Mesendoderm (in vitro differentiated cells): ENCODE results near the gene HDAC4.

Experiments
- DNase-seq: peaks from one replicate; pipeline ENCODE4 v3.0.0; 2013
- H2AK5ac ChIP-seq: 2 replicates; pipeline ENCODE4 v1.6.1; 2013; ENCODE audit warnings: low read length, inconsistent platforms
- H2BK120ac ChIP-seq: 2 replicates; pipeline ENCODE4 v1.6.1; 2013; ENCODE audit warnings: low read depth, mild to moderate bottlenecking, low read length, moderate library complexity, mixed read lengths
- H2BK15ac ChIP-seq: replicated peaks from 2 replicates; pipeline ENCODE4 v1.6.1; 2013; ENCODE audit warnings: low read depth, mild to moderate bottlenecking, moderate library complexity
- H2BK5ac ChIP-seq: 2 replicates; pipeline ENCODE4 v1.6.1; 2013; ENCODE audit warnings: low read length, inconsistent platforms
- H3K18ac ChIP-seq: 2 replicates; pipeline ENCODE4 v1.6.1; 2013; ENCODE audit warnings: mild to moderate bottlenecking, low read length, mixed read lengths
- H3K23ac ChIP-seq: one replicate; pipeline ENCODE4 v1.6.1; 2013; ENCODE audit warnings: low read length
- H3K27ac ChIP-seq: 2 replicates; pipeline ENCODE4 v1.5.1; 2013; ENCODE audit warnings: low read depth, mild to moderate bottlenecking, inconsistent platforms, low read length, moderate library complexity
- H3K27me3 ChIP-seq: 2 replicates; pipeline ENCODE4 v1.6.1; 2013; ENCODE audit warnings: low read length, control low read depth, mild to moderate bottlenecking, inconsistent platforms; ENCODE audit not compliant: insufficient read depth, poor library complexity
- H3K36me3 ChIP-seq: 2 replicates; pipeline ENCODE4 v1.6.1; 2013; ENCODE audit warnings: low read length, inconsistent platforms; ENCODE audit not compliant: control insufficient read depth, insufficient read depth
- H3K4ac ChIP-seq: one replicate; pipeline ENCODE4 v1.6.1; 2013; ENCODE audit warnings: low read depth, mild to moderate bottlenecking, low read length, moderate library complexity
- H3K4me1 ChIP-seq: 2 replicates; pipeline ENCODE4 v1.6.1; 2013; ENCODE audit warnings: low read depth, low read length, inconsistent platforms; ENCODE audit not compliant: control insufficient read depth
- H3K4me2 ChIP-seq: 2 replicates; pipeline ENCODE4 v1.6.1; 2013; ENCODE audit warnings: low read length
- H3K4me3 ChIP-seq: 2 replicates; pipeline ENCODE4 v1.5.1; 2013; ENCODE audit warnings: mild to moderate bottlenecking, low read length
- H3K56ac ChIP-seq: one replicate; pipeline ENCODE4 v1.6.1; 2013; ENCODE audit warnings: low read length
- H3K79me1 ChIP-seq: 2 replicates; pipeline ENCODE4 v1.6.1; 2013; ENCODE audit warnings: low read length, inconsistent platforms
- H3K79me2 ChIP-seq: 2 replicates; pipeline ENCODE4 v1.6.1; 2013; ENCODE audit warnings: mild to moderate bottlenecking, low read length; ENCODE audit not compliant: control insufficient read depth, insufficient read depth
- H3K9ac ChIP-seq: 2 replicates; pipeline ENCODE4 v1.6.1; 2013; ENCODE audit warnings: low read length, inconsistent platforms
- H4K5ac ChIP-seq: one replicate; pipeline ENCODE4 v1.6.1; 2013; ENCODE audit warnings: low read length
- H4K8ac ChIP-seq: one replicate; pipeline ENCODE4 v1.6.1; 2013; ENCODE audit warnings: low read depth, mild to moderate bottlenecking, control low read depth, low read length, moderate library complexity
- WGBS: extraction: QIAGEN DNeasy Blood & Tissue Kit; methylation state at CpG from one replicate; pipeline ENCODE4 v1.1.7; 2013; ENCODE audit warnings: low lambda C conversion rate, missing lambda C conversion rate; ENCODE audit not compliant: insufficient coverage; ENCODE audit errors: extremely low coverage; 5-methylcytosine and 5-hydroxymethylcytosine counted together

HDAC4 gene

DNA sequence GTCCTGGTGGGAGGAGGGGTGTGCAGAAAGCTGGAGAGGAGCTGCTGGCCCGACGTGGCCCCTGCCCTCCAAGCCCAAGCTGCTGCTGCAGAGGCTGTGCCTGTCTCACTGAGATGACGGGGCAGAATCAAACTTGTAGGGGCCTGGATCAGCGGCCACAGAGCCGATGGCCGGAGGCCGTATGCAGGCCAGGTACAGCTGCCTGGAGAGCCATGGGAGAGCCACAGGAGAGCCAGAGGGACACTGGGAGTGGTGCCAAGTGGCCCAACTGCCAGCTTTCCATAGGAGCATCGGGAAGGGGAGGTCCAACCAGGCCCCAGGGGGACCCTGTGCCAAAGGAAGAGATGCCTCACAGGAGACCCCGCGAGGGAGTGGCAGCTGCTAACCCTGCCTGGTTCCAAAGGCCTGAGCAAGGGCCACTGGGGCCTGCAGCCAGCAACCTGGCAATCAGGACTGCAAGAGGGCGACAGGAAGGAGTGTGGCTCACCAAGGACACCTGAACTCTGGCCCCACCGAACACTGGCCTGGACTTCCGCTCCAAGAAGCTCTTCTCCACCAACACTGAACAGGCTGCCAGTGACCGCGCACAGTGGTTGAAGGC is 70.7 kb downstream of the HDAC4 start:
- Histone ChIP-seq H3K18ac (no peak overlapping the region), H4K8ac (no peak overlapping the region), H4K5ac (no peak overlapping the region), H3K9ac (no peak overlapping the region), H2BK5ac (no peak overlapping the region), H3K27me3 (no peaks in the 10 kb centered on the region), H3K27ac (no peak overlapping the region), H3K4me3 (no peak overlapping the region), H3K79me1 (peaks cover 10% of the 10 kb centered on the region), H3K23ac (no peak overlapping the region), H3K4me1 (no peaks in the 10 kb centered on the region), H2AK5ac (no peak overlapping the region), H2BK120ac (no peak overlapping the region), H3K4me2 (no peak overlapping the region), H3K36me3 (no peaks in the 10 kb centered on the region), H3K56ac (no peak overlapping the region), H2BK15ac (no peak overlapping the region), H3K4ac (no peak overlapping the region), H3K79me2 (peaks cover 2% of the 10 kb centered on the region)
- no peak for DNase-seq
- WGBS: no CpG with 5 or more reads among the region's 15 CpGs

DNA sequence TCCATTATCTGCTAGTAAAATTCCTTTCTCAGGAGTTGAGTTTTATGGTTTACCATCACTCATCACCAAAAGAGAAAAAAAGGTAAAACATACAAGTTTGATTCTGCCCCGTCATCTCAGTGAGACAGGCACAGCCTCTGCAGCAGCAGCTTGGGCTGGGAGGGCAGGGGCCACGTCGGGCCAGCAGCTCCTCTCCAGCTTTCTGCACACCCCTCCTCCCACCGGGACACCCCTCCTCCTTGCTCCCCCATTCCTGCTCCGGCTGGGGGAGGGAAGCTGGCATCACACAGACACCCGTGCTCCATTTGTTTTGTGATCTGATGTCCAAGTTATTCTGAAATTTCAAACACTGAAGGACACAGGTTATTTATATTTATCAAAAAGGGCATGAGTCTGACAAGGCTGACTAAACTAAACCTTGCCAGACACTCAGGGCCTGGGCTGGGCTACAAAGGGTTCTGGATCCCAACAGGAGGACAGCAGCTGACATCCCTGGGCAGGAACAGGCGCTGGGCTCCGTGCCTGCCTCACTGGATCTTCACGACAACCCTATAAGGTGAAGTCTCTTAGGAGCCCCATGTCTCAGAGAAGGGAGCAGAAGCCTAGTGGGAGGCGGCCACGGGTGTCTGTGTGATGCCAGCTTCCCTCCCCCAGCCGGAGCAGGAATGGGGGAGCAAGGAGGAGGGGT is 71.4 kb downstream of the HDAC4 start:
- Histone ChIP-seq H3K79me2 (peaks cover 6% of the 10 kb centered on the region), H2BK15ac (no peak overlapping the region), H3K27ac (no peak overlapping the region), H3K23ac (no peak overlapping the region), H3K4ac (no peak overlapping the region), H3K4me3 (no peak overlapping the region), H3K36me3 (no peaks in the 10 kb centered on the region), H2BK5ac (no peak overlapping the region), H4K5ac (no peak overlapping the region), H3K4me1 (no peaks in the 10 kb centered on the region), H3K27me3 (no peaks in the 10 kb centered on the region), H2BK120ac (no peak overlapping the region), H3K4me2 (no peak overlapping the region), H3K18ac (no peak overlapping the region), H4K8ac (no peak overlapping the region), H3K56ac (no peak overlapping the region), H3K9ac (no peak overlapping the region), H2AK5ac (no peak overlapping the region), H3K79me1 (peaks cover 14% of the 10 kb centered on the region)
- no peak for DNase-seq
- no CpG with 5 or more reads among the region's 12 CpGs for WGBS

DNA sequence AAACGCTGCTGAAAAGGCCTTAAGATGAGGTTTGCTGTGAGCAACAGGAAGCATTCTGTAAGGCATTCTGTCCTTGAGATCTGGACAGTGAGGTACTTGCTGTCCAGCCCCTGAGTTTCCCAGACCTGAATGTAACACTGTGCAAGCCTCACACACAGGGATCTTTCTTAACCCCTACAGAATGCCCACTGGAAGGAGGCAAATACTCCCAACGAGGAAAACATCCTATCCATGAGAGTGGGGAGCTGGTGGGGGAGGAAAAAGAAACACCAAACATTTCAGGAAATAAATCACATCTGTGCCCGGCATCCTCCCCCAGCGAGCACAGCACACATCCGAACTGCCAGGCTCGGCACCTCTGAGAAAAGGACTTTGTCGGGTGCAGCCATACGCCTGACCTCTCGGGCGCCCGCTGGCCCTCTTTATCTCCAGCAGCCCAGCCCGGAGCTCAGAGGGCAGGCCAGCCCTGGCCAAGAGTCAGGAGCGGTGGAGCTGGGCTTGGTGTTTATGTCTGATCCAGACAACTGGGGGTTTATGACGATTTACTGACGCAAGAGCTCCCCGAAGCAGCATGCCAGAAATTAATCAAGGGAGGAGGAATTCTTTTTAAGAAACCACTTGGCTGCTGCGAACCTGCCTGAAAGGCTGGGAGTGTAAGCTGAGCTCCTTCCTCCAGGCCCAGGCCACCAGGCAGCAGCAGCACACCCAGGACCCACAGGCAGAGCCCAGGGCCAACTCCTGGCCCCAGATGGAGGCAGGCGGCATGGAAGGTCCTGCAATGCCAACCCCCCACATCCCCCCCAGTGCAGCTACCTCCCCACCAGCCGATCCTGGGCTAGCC is 72.2 kb downstream of the HDAC4 start:
- Histone ChIP-seq H3K27me3 (no peaks in the 10 kb centered on the region), H4K8ac (no peak overlapping the region), H4K5ac (no peak overlapping the region), H3K23ac (no peak overlapping the region), H3K79me1 (peaks cover 15% of the 10 kb centered on the region), H2BK5ac (no peak overlapping the region), H2BK120ac (no peak overlapping the region), H3K4me1 (no peaks in the 10 kb centered on the region), H3K18ac (no peak overlapping the region), H3K4ac (no peak overlapping the region), H3K4me2 (no peak overlapping the region), H3K56ac (no peak overlapping the region), H2BK15ac (no peak overlapping the region), H3K36me3 (no peaks in the 10 kb centered on the region), H3K27ac (no peak overlapping the region), H3K79me2 (peaks cover 7% of the 10 kb centered on the region), H3K4me3 (no peak overlapping the region), H2AK5ac (no peak overlapping the region), H3K9ac (no peak overlapping the region)
- no CpG with 5 or more reads among the region's 19 CpGs for whole genome bisulfite sequencing
- no peak for DNase-seq

DNA sequence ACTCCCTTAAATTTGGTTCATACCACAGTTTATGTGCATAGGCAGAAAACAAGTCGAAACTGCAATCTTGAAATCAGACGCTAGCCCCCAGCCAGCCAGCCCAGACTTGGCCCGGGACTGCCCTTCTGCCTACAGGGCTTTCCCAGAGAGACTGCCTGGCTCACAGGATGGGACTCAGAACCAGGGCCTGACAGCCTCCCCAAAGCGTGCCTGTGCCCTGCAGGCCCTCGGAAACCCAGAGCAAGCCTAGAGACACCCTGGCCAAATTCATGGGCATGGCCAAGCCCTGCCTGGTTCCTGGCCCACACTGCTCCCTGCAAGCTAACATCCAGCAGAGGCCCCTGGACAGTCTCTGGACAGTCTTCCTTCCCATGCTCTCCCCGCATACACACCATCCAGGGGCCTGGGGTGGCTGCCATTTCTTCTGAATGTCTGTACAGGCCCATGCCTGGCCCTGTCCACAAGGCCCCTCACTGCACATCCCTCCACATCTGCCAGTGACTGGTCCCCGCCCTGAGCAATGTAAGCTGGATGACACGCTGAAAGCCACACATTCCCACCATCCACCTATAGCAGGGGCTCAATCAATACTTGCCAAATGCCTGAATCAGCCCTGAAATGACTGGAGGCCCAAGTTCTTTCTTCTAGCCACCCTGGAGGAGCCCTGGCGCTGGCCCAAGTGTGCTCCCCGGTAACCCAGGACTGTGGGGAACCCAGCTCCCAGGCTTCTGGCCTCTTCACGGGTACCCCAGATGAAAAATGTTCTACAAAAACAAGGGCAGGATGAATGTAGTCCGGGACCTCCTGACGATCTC is 73.1 kb downstream of the HDAC4 start:
- no CpG with 5 or more reads among the region's 13 CpGs for WGBS
- Histone ChIP-seq H3K79me2 (peaks cover 7% of the 10 kb centered on the region), H3K27ac (no peak overlapping the region), H2BK120ac (no peak overlapping the region), H3K36me3 (no peaks in the 10 kb centered on the region), H2BK15ac (no peak overlapping the region), H3K9ac (no peak overlapping the region), H3K56ac (no peak overlapping the region), H3K23ac (no peak overlapping the region), H4K5ac (no peak overlapping the region), H3K4ac (no peak overlapping the region), H3K4me2 (no peak overlapping the region), H3K18ac (no peak overlapping the region), H3K4me3 (no peak overlapping the region), H4K8ac (no peak overlapping the region), H3K27me3 (no peaks in the 10 kb centered on the region), H2AK5ac (no peak overlapping the region), H3K4me1 (no peaks in the 10 kb centered on the region), H2BK5ac (no peak overlapping the region), H3K79me1 (peaks cover 16% of the 10 kb centered on the region)
- no peak for DNase-seq

DNA sequence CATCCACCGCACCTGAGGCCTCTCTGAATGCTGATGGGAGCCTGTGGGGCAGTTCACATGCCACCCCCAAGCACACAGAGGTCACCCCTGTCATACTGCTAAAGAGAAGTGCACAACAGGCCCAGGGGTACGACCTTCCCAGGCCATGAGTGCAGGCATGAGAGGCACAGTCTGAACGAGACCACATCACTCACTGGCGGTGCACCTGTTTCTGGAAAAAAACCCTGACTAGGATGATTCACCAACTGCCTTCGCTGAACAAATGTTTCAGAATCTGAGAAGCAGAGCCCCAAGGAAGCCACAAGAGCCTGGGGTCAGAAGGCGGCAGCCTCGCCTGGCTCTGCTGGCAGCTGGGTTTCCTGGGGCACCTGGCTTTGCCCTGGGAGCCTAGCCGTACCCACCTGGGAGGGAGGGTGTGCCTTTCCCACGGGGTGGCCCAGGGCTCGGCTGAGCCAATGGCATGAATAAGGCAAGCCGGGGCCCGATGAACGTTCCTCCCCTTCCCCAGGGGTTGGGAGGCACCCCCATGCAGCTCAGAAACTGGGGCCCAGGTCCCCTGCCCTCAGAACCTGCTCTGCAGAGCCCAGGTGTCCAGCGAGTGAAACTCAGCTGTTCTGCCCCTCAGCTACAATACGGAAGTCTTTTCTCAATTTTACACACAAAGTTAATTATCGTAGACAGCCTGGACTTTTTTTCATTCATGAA is 73.8 kb downstream of the HDAC4 start:
- Histone ChIP-seq H2BK5ac (no peak overlapping the region), H3K4me1 (no peaks in the 10 kb centered on the region), H3K27ac (no peak overlapping the region), H3K36me3 (no peaks in the 10 kb centered on the region), H3K4me3 (no peak overlapping the region), H3K9ac (no peak overlapping the region), H3K79me2 (peaks cover 7% of the 10 kb centered on the region), H3K56ac (no peak overlapping the region), H2AK5ac (no peak overlapping the region), H3K4ac (no peak overlapping the region), H2BK15ac (no peak overlapping the region), H3K4me2 (no peak overlapping the region), H4K5ac (no peak overlapping the region), H3K27me3 (no peaks in the 10 kb centered on the region), H3K18ac (no peak overlapping the region), H3K23ac (no peak overlapping the region), H3K79me1 (peaks cover 19% of the 10 kb centered on the region), H2BK120ac (no peak overlapping the region), H4K8ac (no peak overlapping the region)
- DNase-seq: no peak
- no CpG with 5 or more reads among the region's 16 CpGs for WGBS
